ENCODE results near the gene USF1.
A peak's percentile ranks its signal among the peaks of the same experiment; 100 is the strongest.
"Not testable (repeated sequence)": the region's sequence is repeated elsewhere in the genome, so short reads cannot be mapped to it uniquely, and the experiment has no call there.

The USF1 gene

DNA sequence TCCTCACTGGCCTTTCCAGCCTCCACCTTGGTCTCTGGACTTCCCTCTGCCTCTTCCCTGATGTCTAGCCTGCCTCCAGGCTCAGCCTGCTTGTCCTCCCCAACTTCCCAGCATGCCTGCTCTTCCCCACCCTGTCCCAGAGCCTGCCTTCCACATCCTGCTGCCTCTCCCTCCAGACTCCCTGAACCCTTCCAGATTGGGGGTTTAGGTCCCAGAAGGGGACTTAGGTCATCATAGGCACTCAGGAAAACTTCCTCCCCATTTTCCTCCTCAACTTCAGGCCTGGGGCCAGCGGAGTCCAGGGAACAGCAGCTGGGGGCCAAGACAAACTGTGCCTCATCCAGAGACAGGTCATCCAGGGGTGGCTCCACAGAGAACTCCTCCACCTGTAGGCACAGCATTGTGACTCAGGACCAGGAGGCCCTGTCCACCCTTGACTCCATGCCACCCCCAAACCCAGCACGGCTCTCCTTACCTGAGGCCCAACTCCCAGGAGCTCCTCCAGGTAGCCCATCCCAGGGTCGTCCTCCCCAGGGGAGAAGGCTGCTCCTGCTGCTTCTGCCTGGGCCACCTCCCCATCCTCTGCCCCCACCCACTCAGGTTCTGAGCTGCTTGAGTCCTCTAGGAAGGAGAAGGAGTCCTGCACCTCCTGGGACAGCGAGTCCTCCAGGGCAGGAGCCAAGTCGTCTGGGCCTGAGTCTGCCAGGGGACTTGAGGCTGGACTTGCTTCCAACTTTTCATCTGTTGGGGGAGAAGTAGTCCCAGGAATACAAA, 3.4 kb upstream of the USF1 start:
- DNase-seq (ENCODE audit: low spot score) = no peak

DNA sequence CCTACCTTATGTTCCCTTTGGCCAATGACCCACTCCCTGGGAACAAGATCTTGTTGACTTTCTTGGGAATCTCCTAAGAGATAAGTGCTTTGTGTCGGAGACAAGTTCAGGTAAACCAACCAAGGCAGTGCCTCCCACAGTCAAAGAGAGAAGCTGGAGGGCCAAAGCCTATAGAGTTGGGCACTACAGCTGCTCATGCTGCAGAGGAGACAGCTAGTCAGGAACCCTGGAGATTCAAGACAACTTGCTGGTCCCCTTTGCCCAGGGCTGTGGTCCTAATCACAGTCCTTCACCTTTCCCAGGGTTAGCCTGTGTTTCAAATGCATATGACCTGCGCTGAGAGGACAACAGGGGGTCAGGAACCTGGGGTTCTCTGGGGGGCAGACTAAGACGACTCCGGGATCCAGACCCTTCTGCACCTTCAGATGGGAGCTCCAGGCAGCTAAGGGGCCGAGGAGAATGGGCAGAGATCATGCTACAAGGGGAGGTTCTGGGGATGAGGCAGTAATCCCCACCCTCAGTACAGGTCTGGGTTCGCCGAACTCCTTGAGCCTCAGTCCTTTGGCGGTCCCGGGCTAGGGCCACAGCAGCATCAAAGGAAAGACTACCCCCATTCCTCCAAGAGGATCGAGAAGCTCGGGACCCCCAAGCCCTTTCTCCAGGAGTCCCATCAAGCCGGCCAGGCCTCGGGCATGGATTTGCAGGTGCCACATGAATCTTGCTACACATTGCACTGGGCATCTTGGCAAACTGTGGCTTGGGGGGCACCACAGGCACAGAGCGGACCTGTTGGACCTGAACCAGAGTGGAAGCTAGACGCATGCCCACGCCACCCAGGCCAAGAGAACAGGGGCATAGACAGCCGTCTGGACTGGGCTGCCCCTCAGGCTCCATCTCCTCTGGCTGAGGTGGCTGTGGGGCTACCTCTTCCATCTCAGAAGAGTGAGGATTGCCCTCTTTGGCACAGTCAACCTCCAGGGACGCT, 2.0 kb upstream of the USF1 start:
- no peak for DNase-seq (ENCODE audit: low spot score)

DNA sequence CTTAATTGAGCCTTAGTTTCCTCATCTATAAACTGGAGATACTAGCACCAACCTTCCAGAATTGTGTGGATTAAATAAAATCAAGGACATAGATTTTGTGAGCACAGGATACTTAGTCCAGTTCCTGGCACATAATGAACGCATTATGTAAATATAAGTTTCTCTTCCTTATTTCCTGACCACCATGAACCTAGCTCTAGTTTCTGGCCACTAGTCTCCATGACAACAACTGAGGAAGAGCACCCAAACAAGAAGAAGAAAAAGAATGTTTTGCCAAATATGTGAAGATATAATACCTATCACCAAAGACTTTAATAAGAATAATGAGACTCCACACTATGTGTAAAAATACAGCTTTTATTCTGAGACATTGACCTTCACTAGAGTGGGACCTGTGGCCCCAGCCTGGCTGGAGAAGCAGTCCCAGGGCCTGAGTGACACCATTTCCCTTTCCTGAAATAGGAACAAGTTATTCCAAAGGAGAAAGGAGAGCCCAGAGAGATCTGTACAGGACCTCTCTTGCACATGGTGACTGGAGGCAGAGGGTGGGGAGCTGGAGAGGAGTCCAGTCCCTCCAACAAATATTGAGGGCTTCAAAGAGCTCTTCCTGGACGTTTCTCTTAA, 940 bp upstream of the USF1 start:
- DNase-seq (ENCODE audit: low spot score) = no peak

- peak; percentile 85 for DNase-seq (ENCODE audit: low spot score)
Measured at GRCh38 chr1:161044908-161045735, 655 bp downstream of the USF1 start.

DNA sequence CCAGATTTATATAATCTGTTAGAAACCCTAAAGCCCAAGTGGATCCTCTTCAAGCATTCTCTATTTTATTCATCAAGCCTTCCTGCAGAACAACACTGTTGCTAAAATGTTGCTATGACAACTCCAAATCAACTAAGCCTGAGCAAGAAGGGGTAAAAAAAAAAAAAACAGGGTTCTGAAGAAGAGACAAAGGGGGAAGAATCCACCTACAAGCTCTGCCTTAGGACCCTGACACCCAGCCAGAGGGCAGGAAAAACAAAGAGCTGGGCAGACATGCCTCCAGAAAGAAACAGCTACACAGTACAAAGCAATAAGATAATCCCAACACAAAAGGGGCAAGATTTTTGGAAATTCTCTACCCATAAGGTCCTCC, 1.3 kb downstream of the USF1 start:
- DNase-seq (ENCODE audit: low spot score) = no peak

GRCh38 chr1:161039546-161039945, 6.2 kb downstream of the USF1 start:
- DNase-seq (ENCODE audit: low spot score) = no peak

DNA sequence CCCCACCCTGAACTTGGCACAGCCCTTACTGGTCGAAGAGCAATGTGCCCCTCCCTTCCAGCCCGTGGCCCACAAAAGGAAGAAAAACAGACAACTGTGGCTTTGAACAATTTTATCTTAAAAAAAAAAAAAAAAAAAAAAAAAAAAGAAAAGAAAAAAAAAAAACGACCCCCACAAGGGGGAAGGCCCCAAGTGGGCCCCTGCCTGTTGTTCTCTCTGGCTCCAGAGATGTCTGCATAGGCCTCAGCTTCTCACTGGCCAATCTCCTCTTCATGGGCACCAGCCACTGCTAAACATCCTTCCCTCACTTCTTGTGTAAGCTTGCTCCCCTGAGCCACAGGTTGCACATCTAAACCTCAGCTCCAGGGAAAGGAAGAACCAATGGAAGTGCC, 6.6 kb downstream of the USF1 start:
- no peak for DNase-seq (ENCODE audit: low spot score)

DNA sequence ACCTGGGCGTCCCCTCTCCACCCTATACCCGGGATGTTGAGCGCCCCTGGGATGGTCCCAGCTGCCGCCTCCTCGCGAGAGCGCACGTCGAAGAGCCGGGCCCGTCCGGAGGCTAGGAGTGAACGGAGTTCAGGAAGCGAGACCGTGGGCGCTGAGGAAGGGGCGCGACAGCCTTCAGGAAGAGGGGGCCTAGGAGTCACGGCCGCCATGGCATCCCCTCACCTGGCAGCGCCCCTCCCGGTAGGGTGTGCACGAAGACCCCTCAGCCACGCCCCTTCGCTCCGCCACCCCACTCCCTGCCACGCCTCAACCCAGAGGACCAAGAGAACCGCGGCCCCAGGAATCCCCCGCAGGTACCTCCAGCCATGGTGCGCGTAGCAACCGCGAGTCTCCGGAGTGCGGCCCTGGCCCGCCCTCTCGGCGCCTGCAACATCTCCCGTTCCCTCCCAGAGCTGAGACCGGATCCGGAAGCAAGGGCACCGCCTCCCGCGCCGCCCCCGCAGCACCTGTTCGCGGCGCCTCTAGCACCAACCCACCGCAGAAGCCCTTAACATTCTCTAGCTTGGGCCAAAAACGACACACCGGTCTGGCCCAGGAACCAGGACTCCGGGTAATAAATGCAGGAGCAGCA, 7.1 kb downstream of the USF1 start, which contains the start of gene TSTD1:
Gene TSTD1, minus strand, starts transcription at position 442 of the 631 bp plus-strand sequence. Its CDS starts 75 bp downstream, at position 367.
- DNase-seq (ENCODE audit: low spot score) = no peak

GRCh38 chr1:161037661-161038522, 7.9 kb downstream of the USF1 start:
- no peak for DNase-seq (ENCODE audit: low spot score)

DNA sequence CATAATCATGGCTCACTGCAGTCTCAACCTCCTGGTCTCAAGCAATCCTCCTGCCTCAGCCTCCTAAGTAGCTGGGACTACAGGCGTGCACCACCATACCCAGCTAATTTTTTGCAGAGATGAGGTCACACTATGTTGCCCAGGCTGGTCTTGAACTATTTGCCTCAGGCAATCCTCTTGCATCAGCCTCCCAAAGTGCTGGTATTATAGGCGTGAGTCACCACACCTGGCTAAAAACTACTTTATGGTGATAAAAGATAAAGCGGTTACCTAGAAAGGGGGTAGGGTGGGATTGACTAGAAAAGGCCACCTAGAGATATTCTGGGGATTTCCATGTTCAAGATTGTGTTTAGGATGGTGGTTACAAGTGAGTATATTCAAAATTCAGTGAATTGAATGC, 12.0 kb downstream of the USF1 start:
- DNase-seq (ENCODE audit: low spot score) = no peak

GRCh38 chr1:161032409-161032808, 13.4 kb downstream of the USF1 start:
- DNase-seq (ENCODE audit: low spot score) = no peak

DNA sequence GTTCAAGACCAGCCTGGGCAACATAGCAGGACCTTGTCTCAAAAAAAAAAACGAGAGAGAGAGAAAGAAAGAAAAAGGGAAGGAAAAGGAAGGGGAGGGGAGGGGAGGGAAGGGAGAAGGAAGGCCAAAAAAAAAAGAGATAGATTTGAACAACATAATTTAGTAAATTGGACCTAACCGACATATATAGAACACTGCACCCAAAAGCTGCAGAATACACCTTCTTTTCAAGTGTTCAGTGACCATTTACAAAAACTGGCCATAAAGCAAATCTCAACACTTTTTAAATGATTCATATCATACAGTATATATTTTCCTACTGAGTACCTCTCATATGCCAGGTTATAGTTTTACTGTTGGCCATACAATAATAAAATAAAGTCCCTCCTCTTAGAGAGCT, 13.9 kb downstream of the USF1 start:
- DNase-seq (ENCODE audit: low spot score) = no peak

DNA sequence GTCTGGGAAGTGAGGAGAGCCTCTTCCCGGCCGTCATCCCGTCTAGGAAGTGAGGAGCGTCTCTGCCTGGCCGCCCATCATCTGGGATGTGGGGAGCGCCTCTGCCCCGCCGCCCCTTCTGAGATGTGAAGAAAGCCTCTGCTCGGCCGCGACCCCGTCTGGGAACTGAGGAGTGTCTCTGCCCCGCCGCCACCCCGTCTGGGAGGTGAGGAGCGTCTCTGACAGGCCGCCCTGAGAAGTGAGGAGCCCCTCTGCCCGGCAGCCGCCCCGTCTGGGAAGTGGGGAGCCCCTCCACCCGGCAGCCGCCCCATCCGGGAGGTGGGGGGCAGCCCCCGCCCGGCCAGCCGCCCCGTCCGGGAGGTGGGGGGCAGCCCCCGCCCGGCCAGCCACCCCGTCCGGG, 16.3 kb downstream of the USF1 start:
- DNase-seq (ENCODE audit: low spot score) = not testable (repeated sequence)

- DNase-seq (ENCODE audit: low spot score) = not testable (repeated sequence)
Measured at GRCh38 chr1:161026954-161027353, 18.8 kb downstream of the USF1 start.

GRCh38 chr1:161022432-161022831, 23.3 kb downstream of the USF1 start:
- not testable (repeated sequence) for DNase-seq (ENCODE audit: low spot score)

- no peak for DNase-seq (ENCODE audit: low spot score)
Measured at GRCh38 chr1:161021970-161022353, 23.8 kb downstream of the USF1 start.

DNA sequence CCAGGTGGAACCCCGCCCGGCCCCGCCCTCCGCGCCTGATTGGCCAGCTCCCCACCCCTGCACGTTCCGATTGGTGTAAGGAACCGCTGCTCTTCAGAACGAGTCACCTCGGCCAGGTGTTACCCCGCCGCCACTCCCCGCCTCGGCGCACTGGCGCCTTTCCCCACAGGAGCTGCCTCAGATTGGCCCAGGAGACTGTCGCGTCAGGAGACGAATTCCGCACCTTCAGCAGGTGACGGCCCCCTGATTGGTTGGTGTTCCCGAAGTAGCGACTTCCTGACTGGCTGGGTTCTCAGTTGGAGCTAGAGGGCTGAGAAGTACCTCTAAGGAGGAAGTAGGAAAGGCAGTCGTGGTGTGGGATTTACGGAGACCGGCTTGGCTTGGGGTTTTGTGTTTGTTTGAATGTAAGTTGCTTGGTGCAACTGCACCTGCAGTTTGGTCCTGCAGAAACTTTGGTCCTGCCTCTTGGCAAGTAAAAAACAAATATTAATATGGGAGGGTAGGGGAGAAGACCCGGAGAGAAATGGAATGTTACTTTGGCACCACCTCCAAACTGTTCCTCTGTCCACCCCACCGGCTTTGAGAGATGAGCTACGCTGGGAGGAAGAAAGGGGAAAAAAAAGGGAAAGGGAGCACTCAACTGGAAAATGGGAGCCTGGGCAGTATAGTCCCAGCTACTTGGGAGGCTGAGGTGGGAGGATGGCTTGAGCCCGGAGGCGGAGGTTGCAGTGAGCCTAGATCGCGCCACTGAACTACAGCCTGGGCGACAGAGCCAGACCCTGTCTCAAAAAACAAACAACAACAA, 24.4 kb downstream of the USF1 start:
- peak; percentile 75 for DNase-seq (ENCODE audit: low spot score)

DNA sequence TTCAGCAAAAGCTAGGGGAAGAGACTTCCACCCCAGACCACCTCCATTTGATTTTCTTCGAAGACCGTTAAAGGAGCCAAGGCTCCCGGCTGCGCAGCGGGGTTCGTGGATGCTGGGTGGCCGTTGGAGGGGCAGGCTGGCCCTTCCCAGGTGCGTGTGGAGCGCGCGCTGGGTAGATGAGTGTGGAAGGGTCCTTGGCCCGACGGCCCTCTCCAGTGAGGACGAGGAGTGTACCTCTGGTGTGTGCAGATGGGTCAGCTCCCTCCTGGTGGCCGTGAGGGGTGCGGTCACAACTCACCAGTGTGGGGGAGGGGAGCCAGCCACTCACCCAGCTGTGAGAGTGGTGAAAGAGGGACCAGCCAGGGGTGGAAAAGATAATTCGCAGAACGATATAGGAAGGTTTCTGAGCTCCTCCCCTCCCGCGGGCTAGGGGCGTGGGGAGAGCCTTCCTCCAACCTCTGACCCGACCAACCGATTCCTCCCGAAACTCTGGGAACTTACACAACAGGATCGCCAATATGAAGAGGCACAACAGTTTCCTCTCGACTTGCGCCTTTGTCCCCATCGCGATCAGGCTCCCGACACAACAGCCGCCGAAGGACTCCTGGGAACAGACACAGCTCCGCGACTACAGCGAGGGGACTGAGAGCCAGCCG, 25.1 kb downstream of the USF1 start, which contains the start of gene F11R:
Gene F11R, minus strand, starts transcription at position 644 of the 656 bp plus-strand sequence. Its CDS starts 79 bp downstream, at position 565.
- DNase-seq (ENCODE audit: low spot score) = no peak

Data from AG08396 (cell line).